GM13977 (cell line): ENCODE data around the gene LRRC71.
A peak's percentile ranks its signal among the peaks of the same experiment; 100 is the strongest.
"Not testable (repeated sequence)": the region's sequence is repeated elsewhere in the genome, so short reads cannot be mapped to it uniquely, and the experiment has no call there.

Experiments
- DNase-seq: peaks from one replicate; pipeline ENCODE4 v3.0.0; 2012; ENCODE audit warnings: low spot score
- in situ Hi-C: fragments of 300-500 bp; cut with MboI; formaldehyde crosslinking; loops from one replicate; pipeline ENCODE4 v1.12.0; 2022; ENCODE audit warnings: low sequenced_read_pairs, low pct_unique_long_range_greater_than_20kb, mixed read lengths, inconsistent platforms; ENCODE audit not compliant: unreplicated experiment
- TF ChIP-seq, protein P1 (sequence below): IDR thresholded peaks from 2 replicates; pipeline ENCODE4 v1.5.1; 2012; ENCODE audit warnings: mild to moderate bottlenecking, control low read depth; ENCODE audit not compliant: insufficient read depth; ENCODE audit errors: extremely low read depth, missing control alignments

The LRRC71 gene

DNA sequence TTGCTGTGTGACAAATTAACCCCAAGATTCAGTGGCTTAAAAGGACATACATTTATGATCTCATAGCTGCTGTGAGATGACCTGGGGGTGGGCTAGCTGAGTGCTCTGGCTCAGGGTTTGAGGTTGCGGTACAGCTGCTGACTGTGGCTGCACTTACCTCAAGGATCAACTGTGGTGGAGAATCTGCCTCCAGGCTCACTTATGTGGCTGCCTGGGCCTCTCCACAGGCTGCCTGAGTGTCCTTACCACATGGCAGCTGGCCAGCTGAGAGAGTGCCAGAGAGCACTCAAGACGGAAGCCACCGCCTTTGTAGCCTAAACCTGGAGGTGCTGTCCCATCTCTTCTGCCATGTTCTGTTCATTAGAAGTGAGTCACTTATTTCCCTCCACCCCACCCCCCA is 5.7 kb downstream of the LRRC71 start:
- in situ Hi-C loops, result no loop called here
- peak; percentile 62 for DNase-seq
- TF ChIP-seq, protein P1, sequence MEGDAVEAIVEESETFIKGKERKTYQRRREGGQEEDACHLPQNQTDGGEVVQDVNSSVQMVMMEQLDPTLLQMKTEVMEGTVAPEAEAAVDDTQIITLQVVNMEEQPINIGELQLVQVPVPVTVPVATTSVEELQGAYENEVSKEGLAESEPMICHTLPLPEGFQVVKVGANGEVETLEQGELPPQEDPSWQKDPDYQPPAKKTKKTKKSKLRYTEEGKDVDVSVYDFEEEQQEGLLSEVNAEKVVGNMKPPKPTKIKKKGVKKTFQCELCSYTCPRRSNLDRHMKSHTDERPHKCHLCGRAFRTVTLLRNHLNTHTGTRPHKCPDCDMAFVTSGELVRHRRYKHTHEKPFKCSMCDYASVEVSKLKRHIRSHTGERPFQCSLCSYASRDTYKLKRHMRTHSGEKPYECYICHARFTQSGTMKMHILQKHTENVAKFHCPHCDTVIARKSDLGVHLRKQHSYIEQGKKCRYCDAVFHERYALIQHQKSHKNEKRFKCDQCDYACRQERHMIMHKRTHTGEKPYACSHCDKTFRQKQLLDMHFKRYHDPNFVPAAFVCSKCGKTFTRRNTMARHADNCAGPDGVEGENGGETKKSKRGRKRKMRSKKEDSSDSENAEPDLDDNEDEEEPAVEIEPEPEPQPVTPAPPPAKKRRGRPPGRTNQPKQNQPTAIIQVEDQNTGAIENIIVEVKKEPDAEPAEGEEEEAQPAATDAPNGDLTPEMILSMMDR, result no peak

DNA sequence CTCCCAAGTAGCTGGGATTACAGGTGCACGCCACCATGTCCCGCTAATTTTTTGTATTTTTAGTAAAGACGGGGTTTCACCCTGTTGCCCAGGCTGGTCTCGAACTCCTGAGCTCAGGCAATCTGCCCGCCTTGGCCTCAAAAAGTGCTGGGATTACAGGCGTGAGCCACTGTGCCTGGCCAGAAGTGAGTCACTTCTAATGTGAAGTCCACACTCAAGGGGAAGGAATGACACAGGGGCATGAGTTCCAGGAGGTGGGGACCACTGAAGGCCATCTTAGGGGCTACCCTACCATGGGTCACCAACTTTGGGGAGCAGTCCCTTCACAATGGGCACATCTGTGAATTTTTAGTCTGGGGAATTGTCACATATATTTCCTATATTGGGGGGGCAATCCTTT is 6.3 kb downstream of the LRRC71 start:
- in situ Hi-C loops, DNase-seq: not testable (repeated sequence)

DNA sequence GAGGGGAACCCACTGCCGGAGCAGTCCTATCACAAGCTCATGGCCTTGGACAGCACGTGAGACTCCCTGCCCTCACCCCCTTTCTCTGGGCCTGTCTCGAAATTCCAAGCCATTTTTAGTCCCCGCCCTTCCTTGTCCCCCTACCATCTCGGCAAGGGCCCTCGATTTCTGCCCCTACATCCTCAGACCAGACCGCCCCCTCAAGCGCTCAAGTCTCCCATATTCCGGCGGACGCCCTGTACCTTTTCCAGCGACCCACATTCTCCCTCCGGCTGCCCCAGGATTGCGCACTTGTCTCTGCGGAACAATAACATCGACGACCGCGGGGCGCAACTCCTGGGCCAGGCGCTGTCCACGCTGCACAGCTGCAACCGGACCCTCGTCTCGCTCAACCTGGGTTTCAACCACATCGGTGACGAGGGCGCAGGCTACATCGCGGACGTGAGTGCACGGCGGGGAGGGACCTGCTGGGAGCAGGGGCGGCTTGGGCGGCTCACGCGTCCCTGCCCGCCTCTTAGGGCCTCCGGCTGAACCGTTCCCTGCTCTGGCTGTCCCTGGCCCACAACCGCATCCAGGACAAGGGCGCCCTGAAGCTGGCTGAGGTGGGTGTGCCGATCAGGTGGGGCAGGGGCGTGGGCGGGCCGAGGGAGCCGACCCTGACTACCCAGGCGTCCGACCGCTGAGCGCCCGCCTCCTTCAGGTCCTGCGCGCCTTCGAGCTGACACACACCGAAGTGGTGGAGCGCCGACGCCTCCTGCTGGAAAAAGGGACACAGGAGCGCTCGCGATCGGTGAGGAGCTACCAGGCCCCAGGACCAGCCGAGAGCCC is 7.0 kb downstream of the LRRC71 start:
- in situ Hi-C loops, result no loop called here
- TF ChIP-seq, protein P1, result peak; percentile 55
- DNase-seq, result peak; percentile 68

DNA sequence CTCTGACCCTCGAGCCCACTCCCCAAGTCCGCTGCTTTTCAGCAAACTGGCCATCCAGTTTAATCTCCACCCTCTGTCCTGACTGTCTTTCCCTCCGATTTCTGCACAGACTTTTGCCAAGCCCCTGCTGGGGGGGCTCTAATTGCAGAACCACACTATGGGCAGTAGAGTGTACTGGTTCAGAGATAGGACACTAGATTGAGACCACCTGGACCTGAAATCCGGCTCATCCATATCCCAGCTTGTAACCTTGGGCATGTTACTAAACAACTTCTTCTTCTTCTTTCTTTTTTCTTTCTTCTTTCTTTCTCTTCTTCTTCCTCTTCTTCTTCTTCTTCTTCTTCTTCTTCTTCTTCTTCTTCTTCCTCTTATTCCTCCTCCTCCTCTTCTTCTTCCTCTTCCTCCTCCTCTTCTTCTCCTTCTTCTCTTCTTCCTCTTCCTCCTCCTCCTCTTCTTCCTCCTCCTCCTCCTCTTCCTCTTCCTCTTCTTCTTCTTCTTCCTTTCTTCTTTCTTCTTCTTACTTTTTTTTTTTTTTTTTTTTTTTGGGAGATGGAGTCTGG is 7.7 kb downstream of the LRRC71 start:
- no peak for DNase-seq
- TF ChIP-seq, protein P1, result no peak
- in situ Hi-C loops, result no loop called here

DNA sequence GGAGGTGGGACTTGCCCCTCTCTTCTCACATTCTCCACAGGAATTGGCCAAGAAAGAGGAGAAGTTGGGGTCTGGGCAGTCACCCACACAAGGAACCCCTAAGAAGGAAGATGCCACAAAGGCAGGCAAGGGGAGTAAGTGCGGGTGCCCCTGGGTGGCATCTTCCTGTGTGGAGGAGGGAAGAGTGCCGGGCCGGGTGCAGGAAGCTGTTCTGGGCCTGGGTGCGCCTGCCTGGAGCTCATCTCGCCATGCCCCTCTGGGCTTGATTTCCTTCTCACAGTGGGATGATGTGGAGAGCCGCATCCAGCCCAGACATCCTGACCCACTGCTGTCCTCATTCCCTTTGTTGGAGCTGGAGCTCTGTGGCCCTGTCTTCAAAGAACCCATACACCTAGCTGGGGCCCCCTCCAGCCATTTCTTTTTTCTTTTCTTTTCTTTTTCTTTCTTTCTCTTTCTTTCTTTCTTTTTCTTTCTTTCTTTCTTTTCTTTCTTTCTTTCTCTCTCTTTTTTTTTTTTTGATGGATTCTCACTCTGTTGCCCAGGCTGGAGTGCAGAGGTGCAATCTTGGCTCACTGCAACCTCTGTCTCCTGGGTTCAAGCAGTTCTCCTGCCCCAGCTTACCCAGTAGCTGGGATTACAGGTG is 9.3 kb downstream of the LRRC71 start:
- in situ Hi-C loops, result no loop called here
- no peak for DNase-seq
- TF ChIP-seq, protein P1, result no peak

DNA sequence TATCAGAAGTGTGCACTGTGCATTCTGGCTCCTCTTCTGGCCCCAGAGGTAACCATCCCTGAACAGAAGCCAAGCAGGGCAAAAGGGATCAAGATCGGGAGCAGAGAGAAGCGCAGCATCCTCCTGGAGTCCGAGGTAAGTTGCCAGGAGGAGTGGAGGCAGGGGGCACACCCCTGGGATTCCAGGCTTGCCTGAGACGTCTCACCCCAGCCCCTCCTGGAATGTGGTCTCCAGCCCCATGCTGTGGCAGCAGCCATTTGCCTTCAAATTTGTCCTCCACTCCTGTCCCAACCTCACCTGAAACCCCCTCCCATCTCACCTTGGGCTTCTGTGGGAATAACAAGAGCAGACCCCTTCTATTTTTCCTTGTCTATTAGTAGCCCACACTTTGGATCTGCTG is 10.1 kb downstream of the LRRC71 start:
- in situ Hi-C loops, result no loop called here
- TF ChIP-seq, protein P1, result no peak
- no peak for DNase-seq
